ENCODE measurements around the gene IQGAP3.

DNA sequence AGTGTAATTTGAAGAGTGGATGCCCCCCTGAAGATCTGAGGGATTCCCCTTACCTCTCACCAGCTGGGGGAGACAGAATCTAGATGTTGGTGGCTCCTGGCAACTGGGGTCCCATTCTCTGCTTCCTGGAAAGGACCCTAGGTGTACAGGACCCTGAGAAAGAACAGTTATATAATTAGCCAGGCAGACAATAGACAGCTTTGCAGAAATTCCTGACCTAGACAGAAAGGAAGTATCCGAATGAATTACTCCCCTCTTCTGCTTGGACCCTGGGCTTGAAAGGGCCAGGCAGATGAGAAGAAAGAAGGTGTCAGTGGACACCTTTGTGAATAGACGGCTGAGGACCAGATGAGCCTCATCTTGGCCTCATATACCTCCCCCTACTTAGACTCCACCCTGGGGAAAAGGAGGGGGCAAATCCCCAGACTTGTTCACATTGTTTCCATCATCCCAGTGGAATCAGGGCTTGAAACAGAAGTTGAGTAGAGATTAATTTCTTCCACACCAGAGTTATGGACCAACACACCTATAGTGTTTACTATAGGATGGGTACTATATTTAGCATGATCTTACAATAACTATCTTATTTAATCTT, 1.8 kb upstream of the IQGAP3 start:
- no peak for TF ChIP-seq EP300 (IDR thresholded peaks at IDR 0.05; ENCODE audit: low read depth)
- TF ChIP-seq, protein P1, sequence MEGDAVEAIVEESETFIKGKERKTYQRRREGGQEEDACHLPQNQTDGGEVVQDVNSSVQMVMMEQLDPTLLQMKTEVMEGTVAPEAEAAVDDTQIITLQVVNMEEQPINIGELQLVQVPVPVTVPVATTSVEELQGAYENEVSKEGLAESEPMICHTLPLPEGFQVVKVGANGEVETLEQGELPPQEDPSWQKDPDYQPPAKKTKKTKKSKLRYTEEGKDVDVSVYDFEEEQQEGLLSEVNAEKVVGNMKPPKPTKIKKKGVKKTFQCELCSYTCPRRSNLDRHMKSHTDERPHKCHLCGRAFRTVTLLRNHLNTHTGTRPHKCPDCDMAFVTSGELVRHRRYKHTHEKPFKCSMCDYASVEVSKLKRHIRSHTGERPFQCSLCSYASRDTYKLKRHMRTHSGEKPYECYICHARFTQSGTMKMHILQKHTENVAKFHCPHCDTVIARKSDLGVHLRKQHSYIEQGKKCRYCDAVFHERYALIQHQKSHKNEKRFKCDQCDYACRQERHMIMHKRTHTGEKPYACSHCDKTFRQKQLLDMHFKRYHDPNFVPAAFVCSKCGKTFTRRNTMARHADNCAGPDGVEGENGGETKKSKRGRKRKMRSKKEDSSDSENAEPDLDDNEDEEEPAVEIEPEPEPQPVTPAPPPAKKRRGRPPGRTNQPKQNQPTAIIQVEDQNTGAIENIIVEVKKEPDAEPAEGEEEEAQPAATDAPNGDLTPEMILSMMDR (IDR thresholded peaks at IDR 0.05) = no peak
- no peak for TF ChIP-seq POLR2A (IDR thresholded peaks at IDR 0.05)
- no peak for TF ChIP-seq POLR2AphosphoS5 (IDR thresholded peaks at IDR 0.05)

Data from transverse colon (tissue), 4 donors.